ENCODE results near the gene MCL1. TPM values are rescaled to one million over a fixed set of nuclear protein-coding genes. Genes with fewer than 3 reads are reported as not detected.

MCL1 gene
- total and polyA plus RNA-seq, 2 of the 13 experiments (the other 11 are each of a cell fraction or from before 2014, with no cell fraction given) = 69.5 to 125 TPM

DNA sequence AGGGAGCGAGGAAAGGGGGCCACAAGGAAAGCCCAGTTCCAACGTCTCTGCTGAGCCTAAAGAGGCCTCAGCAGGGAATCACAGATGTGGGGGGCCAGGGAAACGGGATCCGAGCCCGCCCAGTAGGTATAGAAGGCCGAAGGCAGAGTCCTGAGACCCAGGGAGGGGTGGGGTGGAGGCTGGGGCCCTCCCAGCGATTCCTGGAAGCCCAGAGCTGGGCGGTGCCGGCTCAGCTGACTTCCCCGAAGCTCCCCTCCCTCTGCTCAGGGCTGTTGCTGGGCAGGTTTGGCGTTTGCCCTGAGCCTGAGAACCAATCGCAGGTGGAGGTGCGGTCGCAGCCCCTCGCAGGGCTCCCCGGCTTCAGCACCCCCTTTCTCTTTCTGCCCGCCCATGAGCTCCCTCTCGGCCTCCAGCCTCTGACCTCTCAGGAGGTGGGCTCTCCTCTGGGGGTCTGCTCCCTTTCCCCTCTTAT is 17.4 kb downstream of the MCL1 start (continued):
- TF ChIP-seq ATF1 (CRISPR knock-in tag; IDR thresholded peaks at IDR 0.05) = no peak
- TF ChIP-seq ZNF567 (CRISPR knock-in tag; IDR thresholded peaks at IDR 0.05; ENCODE audit: borderline replicate concordance) = no peak
- TF ChIP-seq, protein P1, sequence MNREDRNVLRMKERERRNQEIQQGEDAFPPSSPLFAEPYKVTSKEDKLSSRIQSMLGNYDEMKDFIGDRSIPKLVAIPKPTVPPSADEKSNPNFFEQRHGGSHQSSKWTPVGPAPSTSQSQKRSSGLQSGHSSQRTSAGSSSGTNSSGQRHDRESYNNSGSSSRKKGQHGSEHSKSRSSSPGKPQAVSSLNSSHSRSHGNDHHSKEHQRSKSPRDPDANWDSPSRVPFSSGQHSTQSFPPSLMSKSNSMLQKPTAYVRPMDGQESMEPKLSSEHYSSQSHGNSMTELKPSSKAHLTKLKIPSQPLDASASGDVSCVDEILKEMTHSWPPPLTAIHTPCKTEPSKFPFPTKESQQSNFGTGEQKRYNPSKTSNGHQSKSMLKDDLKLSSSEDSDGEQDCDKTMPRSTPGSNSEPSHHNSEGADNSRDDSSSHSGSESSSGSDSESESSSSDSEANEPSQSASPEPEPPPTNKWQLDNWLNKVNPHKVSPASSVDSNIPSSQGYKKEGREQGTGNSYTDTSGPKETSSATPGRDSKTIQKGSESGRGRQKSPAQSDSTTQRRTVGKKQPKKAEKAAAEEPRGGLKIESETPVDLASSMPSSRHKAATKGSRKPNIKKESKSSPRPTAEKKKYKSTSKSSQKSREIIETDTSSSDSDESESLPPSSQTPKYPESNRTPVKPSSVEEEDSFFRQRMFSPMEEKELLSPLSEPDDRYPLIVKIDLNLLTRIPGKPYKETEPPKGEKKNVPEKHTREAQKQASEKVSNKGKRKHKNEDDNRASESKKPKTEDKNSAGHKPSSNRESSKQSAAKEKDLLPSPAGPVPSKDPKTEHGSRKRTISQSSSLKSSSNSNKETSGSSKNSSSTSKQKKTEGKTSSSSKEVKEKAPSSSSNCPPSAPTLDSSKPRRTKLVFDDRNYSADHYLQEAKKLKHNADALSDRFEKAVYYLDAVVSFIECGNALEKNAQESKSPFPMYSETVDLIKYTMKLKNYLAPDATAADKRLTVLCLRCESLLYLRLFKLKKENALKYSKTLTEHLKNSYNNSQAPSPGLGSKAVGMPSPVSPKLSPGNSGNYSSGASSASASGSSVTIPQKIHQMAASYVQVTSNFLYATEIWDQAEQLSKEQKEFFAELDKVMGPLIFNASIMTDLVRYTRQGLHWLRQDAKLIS (CRISPR knock-in tag; IDR thresholded peaks at IDR 0.05) = no peak
- TF ChIP-seq ZNF589 (CRISPR knock-in tag; conservative IDR thresholded peaks at IDR 0.05) = no peak
- TF ChIP-seq ZFP36 (IDR thresholded peaks at IDR 0.05; ENCODE audit: borderline replicate concordance, low read depth, low read length, partially characterized antibody) = no peak
- no peak for TF ChIP-seq SP1 (IDR thresholded peaks at IDR 0.05)
- TF ChIP-seq SP1 (CRISPR knock-in tag; IDR thresholded peaks at IDR 0.05) = peak; percentile 84
- peak; percentile 33; the same call in 1 of the 2 replicates for TF ChIP-seq CBX5 (CRISPR knock-in tag; IDR thresholded peaks at IDR 0.05; ENCODE audit: borderline replicate concordance)
- no peak for TF ChIP-seq MZF1 (CRISPR knock-in tag; IDR thresholded peaks at IDR 0.05; ENCODE audit: borderline replicate concordance)
- TF ChIP-seq ARID2 (CRISPR knock-in tag; IDR thresholded peaks at IDR 0.05; ENCODE audit: borderline replicate concordance) = peak; percentile 86; the same call in 1 of the 2 replicates
- TF ChIP-seq, protein P2, sequence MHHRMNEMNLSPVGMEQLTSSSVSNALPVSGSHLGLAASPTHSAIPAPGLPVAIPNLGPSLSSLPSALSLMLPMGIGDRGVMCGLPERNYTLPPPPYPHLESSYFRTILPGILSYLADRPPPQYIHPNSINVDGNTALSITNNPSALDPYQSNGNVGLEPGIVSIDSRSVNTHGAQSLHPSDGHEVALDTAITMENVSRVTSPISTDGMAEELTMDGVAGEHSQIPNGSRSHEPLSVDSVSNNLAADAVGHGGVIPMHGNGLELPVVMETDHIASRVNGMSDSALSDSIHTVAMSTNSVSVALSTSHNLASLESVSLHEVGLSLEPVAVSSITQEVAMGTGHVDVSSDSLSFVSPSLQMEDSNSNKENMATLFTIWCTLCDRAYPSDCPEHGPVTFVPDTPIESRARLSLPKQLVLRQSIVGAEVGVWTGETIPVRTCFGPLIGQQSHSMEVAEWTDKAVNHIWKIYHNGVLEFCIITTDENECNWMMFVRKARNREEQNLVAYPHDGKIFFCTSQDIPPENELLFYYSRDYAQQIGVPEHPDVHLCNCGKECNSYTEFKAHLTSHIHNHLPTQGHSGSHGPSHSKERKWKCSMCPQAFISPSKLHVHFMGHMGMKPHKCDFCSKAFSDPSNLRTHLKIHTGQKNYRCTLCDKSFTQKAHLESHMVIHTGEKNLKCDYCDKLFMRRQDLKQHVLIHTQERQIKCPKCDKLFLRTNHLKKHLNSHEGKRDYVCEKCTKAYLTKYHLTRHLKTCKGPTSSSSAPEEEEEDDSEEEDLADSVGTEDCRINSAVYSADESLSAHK (CRISPR knock-in tag; IDR thresholded peaks at IDR 0.05; ENCODE audit: borderline replicate concordance) = no peak
- no peak for TF ChIP-seq ZNF274 (CRISPR knock-in tag; IDR thresholded peaks at IDR 0.05)
- TF ChIP-seq, protein P3, sequence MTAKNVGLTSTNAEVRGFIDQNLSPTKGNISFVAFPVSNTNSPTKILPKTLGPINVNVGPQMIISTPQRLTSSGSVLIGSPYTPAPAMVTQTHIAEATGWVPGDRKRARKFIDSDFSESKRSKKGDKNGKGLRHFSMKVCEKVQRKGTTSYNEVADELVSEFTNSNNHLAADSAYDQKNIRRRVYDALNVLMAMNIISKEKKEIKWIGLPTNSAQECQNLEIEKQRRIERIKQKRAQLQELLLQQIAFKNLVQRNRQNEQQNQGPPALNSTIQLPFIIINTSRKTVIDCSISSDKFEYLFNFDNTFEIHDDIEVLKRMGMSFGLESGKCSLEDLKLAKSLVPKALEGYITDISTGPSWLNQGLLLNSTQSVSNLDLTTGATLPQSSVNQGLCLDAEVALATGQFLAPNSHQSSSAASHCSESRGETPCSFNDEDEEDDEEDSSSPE (CRISPR knock-in tag; IDR thresholded peaks at IDR 0.05) = no peak
- TF ChIP-seq SMYD3 (CRISPR knock-in tag; IDR thresholded peaks at IDR 0.05) = peak; percentile 84
- peak; percentile 62; the same call in 1 of the 2 replicates for TF ChIP-seq KLF12 (CRISPR knock-in tag; IDR thresholded peaks at IDR 0.05; ENCODE audit: borderline replicate concordance)
- 0 out of 2 replicates have a peak, but pooled peaks have one; percentile 24 for TF ChIP-seq ZBTB20 (CRISPR knock-in tag; IDR thresholded peaks at IDR 0.05; ENCODE audit: borderline replicate concordance, low read depth)
- no peak for TF ChIP-seq NR3C1 (CRISPR knock-in tag; IDR thresholded peaks at IDR 0.05)
- TF ChIP-seq ZNF431 (CRISPR knock-in tag; IDR thresholded peaks at IDR 0.05; ENCODE audit: borderline replicate concordance, low read depth) = no peak
- no peak for TF ChIP-seq MEIS2 (CRISPR knock-in tag; IDR thresholded peaks at IDR 0.05)
- TF ChIP-seq, protein P4, sequence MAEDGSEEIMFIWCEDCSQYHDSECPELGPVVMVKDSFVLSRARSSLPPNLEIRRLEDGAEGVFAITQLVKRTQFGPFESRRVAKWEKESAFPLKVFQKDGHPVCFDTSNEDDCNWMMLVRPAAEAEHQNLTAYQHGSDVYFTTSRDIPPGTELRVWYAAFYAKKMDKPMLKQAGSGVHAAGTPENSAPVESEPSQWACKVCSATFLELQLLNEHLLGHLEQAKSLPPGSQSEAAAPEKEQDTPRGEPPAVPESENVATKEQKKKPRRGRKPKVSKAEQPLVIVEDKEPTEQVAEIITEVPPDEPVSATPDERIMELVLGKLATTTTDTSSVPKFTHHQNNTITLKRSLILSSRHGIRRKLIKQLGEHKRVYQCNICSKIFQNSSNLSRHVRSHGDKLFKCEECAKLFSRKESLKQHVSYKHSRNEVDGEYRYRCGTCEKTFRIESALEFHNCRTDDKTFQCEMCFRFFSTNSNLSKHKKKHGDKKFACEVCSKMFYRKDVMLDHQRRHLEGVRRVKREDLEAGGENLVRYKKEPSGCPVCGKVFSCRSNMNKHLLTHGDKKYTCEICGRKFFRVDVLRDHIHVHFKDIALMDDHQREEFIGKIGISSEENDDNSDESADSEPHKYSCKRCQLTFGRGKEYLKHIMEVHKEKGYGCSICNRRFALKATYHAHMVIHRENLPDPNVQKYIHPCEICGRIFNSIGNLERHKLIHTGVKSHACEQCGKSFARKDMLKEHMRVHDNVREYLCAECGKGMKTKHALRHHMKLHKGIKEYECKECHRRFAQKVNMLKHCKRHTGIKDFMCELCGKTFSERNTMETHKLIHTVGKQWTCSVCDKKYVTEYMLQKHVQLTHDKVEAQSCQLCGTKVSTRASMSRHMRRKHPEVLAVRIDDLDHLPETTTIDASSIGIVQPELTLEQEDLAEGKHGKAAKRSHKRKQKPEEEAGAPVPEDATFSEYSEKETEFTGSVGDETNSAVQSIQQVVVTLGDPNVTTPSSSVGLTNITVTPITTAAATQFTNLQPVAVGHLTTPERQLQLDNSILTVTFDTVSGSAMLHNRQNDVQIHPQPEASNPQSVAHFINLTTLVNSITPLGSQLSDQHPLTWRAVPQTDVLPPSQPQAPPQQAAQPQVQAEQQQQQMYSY (CRISPR knock-in tag; IDR thresholded peaks at IDR 0.05) = no peak
